Measurements from ENCODE around the gene AVEN.

Gene AVEN

DNA sequence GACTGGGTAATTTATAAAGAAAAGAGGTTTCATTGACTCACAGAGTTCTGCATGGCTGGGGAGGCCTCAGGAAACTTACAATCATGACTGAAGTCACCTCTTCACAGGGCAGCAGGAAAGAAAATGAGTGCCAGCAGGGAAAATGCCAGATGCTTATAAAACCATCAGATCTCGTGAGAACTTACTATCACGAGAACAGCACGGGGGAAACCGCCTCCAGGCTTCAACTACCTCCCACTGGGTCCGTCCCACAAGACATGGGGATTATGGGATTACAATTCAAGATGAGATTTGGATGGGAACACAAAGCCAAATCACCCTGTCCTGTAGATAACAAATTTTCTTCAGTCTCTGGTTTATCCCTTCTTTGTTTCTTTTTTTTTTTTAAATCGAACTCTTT, 31.0 kb upstream of the AVEN start:
- no peak for TF ChIP-seq CTCF (conservative IDR thresholded peaks at IDR 0.05; ENCODE audit: low read depth)
- DNase-seq (ENCODE audit: low spot score) = no peak
- ChIA-PET POLR2A (ENCODE audit: low non-redundant PET) (no interaction called here), CTCF (no interaction called here)
- no peak overlapping the region for H3K27ac ChIP-seq

- DNase-seq (ENCODE audit: low spot score) = peak; percentile 36
- TF ChIP-seq CTCF (conservative IDR thresholded peaks at IDR 0.05; ENCODE audit: low read depth) = no peak
- peak overlapping the region; percentile 4; the same call in 1 of the 2 replicates for H3K27ac ChIP-seq
- CTCF ChIA-PET = no interaction called here
- POLR2A ChIA-PET (ENCODE audit: low non-redundant PET) = no interaction called here
These were observed 26.9 kb upstream of the AVEN start for GRCh38 chr15:34065941-34066340.

- no peak overlapping the region for H3K27ac ChIP-seq
- CTCF ChIA-PET = no interaction called here
- TF ChIP-seq CTCF (conservative IDR thresholded peaks at IDR 0.05; ENCODE audit: low read depth) = no peak
- POLR2A ChIA-PET (ENCODE audit: low non-redundant PET) = no interaction called here
- DNase-seq (ENCODE audit: low spot score) = no peak
These were observed 26.3 kb upstream of the AVEN start for GRCh38 chr15:34065261-34065660.

DNA sequence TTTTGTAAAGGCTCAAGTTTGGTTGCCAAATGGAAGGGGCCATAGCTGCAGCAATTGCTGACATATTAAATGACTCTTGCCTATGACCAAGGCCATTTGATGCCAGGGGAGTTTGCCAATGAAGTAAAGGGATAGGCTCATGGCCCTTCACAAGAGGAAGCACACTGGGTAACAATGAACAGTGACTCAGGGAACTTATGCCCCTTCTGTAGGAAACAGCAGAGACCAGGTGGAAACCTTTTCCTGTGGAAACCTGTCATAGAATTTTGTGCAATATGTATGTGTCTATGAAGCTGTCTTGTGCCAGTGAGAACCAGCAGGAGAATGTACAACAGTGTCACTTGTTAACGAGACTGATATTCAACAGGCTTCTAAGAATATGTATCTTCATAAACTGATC, 25.4 kb upstream of the AVEN start:
- CTCF ChIA-PET = interaction anchor here (0.7 kb wide), 1 partner anchor 179 kb away, joined by 4 read pairs; no protein-coding TSS in a partner anchor
- no peak overlapping the region for H3K27ac ChIP-seq
- no peak for TF ChIP-seq CTCF (conservative IDR thresholded peaks at IDR 0.05; ENCODE audit: low read depth)
- POLR2A ChIA-PET (ENCODE audit: low non-redundant PET) = no interaction called here
- no peak for DNase-seq (ENCODE audit: low spot score)

DNA sequence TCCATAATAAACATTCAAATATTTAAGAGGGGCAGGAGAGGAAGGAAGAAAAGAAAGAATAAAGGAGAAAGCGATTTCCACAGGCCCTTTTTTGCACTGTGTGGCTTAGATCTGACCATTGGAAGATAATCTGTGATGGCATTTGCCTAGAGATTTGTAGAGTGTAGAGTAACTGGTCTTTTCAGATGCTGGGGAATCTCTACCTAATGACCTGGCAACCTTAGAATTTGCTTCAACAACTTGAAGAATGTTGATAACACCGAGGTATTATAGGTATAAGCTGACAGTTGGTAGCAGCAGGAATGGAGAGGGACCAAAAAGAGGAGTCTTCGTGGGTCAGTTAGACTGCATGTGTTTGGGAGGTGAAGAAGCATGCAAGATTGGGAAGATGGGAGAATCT, 20.9 kb upstream of the AVEN start:
- no peak overlapping the region for H3K27ac ChIP-seq
- TF ChIP-seq CTCF (conservative IDR thresholded peaks at IDR 0.05; ENCODE audit: low read depth) = no peak
- no peak for DNase-seq (ENCODE audit: low spot score)
- CTCF ChIA-PET = interaction anchor here (0.8 kb wide), 1 partner anchor 444 kb away, joined by 3 read pairs; no protein-coding TSS in a partner anchor
- POLR2A ChIA-PET (ENCODE audit: low non-redundant PET) = no interaction called here

DNA sequence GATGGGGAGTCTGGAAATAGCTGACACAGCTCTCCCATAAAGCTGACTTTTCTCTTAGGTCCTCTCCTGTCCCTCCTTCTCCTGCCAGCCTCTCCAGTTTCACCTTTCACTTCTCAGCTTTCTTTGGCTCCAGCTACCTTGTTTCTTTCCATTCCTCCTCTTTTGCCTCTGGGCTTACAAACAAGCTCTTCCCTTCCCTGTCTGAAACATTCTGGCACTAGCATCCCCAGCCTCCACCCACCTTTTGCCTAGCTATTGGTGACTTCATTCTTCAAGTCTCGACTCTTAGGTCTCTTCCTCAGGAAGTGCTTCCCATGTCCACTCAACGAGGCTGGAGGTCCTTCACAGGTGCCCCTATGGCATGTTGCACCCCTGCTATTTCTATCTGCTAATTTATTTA, 20.5 kb upstream of the AVEN start:
- TF ChIP-seq CTCF (conservative IDR thresholded peaks at IDR 0.05; ENCODE audit: low read depth) = no peak
- CTCF ChIA-PET = no interaction called here
- H3K27ac ChIP-seq = no peak overlapping the region
- POLR2A ChIA-PET (ENCODE audit: low non-redundant PET) = no interaction called here
- no peak for DNase-seq (ENCODE audit: low spot score)

- no peak for DNase-seq (ENCODE audit: low spot score)
- ChIA-PET POLR2A (ENCODE audit: low non-redundant PET) (no interaction called here), CTCF (no interaction called here)
- TF ChIP-seq CTCF (conservative IDR thresholded peaks at IDR 0.05; ENCODE audit: low read depth) = no peak
- no peak overlapping the region for H3K27ac ChIP-seq
These were observed 17.9 kb upstream of the AVEN start for GRCh38 chr15:34056911-34057310.

Measured in RWPE1 (cell line).